H54 (cell line): ENCODE measurements around the gene VEPH1.

Experiments used
- DNase-seq: peaks from one replicate; pipeline ENCODE4 v3.0.0; 2011; ENCODE audit warnings: low spot score, mixed read lengths; ENCODE audit not compliant: insufficient read length
- FAIRE-seq: peaks from 3 replicates; lab custom pipeline; 2011; peaks lifted over from hg19 to GRCh38; lab: Jason Lieb, UNC
- POLR2A ChIP-seq: IDR thresholded peaks from 2 replicates; pipeline ENCODE4 v1.6.1; 2011; ENCODE audit warnings: low read depth, mild to moderate bottlenecking, low read length

VEPH1 gene

GRCh38 chr3:157248590-157249422, 254.4 kb downstream of the VEPH1 start:
- peak; percentile 33 for DNase-seq
- FAIRE-seq, result peak; percentile 100
- no peak for TF ChIP-seq POLR2A

GRCh38 chr3:157247391-157247790, 255.8 kb downstream of the VEPH1 start:
- DNase-seq, result no peak
- FAIRE-seq, result no peak
- no peak for TF ChIP-seq POLR2A

- TF ChIP-seq POLR2A, result no peak
- DNase-seq (no peak), FAIRE-seq (no peak)
Measured at GRCh38 chr3:157242836-157243235, 260.4 kb downstream of the VEPH1 start.

DNA sequence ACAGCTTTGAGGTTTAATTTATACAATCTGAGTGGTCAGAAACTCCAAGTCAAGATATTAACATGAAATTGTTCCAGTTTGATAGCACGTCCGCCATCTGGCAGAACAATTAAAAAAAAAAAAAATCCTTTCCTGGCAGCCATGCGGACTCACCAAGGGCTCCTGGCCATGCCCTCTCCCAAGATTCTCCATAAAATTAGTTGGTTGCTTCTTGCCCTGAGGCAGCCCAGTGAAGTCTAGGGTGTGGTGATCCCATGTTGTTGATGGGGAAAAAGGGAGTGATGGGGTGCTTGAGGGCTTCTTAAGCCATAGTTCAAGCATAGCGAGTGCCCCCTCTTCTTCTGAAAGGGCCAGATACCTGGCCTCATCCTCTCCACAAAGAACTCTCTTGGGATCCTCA, 261.6 kb downstream of the VEPH1 start:
- FAIRE-seq, result no peak

GRCh38 chr3:157240408-157240807, 262.8 kb downstream of the VEPH1 start:
- DNase-seq (no peak), FAIRE-seq (no peak)
- no peak for TF ChIP-seq POLR2A

More for the DNA sequence above, 261.6 kb downstream of the VEPH1 start:
- no peak for DNase-seq
- TF ChIP-seq POLR2A, result no peak

DNA sequence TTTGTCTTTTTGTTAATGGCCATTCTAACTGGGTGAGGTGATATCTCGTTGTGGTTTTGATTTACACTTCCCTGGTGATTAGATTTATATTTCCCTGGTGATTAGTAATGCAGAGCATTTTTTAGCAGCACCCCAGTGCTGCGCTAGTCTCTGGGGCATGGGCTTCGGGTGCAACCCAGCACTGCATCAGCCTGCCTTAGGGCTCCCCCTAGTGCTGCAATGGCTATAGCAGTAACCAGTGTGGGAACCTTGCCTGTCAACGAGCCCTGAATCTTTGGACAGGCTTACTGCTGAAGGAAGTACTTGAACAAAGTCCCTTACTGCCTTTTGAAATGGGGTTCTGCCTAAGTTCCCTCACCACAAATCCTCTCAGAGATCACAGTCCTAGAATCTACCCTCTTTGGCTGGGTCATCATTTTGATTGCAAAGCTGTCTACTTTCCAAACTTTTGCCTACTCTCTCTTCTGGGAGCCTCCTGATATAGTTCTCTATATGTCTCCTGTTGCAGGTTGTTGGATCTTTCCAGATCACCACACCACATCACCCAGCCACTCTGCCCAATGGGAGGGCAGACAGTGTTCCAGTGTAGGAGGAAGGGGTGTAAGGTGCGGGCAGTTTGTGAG, 264.0 kb downstream of the VEPH1 start:
- peak; percentile 96 for FAIRE-seq
- no peak for TF ChIP-seq POLR2A
- peak; percentile 44 for DNase-seq

DNA sequence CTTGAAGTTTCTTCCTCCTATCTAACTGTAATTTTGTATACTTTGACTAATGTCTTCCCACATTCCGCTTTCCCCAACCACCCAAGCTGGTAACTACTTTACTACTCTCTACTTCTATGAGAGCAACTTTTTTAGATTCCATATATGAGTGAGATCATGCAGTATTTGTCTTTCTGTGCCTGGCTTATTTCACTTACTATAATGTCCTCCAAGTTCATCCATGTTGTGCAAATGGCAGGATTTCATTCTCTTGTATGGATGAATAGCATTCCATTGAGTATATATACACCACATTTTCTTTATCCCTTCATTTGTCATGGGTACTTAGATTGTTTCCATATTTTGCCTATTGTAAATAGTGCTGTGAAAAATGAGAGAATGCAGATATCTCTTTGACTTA, 264.8 kb downstream of the VEPH1 start:
- TF ChIP-seq POLR2A, result no peak
- FAIRE-seq (no peak), DNase-seq (no peak)

DNA sequence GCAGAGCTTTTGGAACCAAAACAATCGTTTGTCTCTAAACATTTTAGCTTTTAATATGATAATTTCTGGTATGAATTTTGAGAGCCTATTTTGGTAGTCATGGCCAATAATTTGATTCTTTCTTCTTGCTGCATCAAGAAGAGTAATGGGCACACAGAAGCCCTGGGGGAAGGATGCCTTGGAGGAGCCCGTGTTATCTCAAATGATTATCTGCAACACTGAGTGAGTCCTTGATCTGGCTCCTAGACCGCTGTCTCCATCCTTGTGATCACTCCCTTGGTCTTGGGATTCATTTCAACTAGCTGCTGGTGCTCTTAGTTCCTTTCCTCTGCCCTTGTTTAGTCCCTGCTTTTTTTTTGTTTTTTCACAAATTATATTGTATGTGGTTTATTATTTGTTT, 265.3 kb downstream of the VEPH1 start:
- DNase-seq (no peak), FAIRE-seq (no peak)
- no peak for TF ChIP-seq POLR2A

DNA sequence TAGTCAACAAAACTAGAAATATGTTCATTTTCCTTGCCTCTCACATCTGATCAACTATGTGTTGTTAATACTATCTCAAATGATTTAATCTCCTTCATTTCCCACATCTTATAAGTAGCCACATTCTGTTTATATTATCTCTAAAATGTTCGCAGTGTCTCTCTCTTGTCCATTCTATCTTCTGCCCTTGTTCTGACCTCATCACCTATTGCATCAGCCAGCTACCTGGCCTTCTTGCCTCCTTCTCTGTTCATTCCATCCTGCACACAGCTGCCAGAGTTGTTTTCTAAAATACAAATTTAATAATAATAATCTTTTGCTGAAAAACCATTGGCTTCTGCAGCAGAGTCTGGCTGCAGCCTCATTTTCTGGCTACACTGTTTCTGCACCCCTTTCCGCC, 267.9 kb downstream of the VEPH1 start:
- no peak for TF ChIP-seq POLR2A
- FAIRE-seq, result no peak
- DNase-seq, result no peak

- DNase-seq (no peak), FAIRE-seq (no peak)
- no peak for TF ChIP-seq POLR2A
Measured at GRCh38 chr3:157233923-157234322, 269.3 kb downstream of the VEPH1 start.

GRCh38 chr3:157232141-157232540, 271.1 kb downstream of the VEPH1 start:
- DNase-seq (no peak), FAIRE-seq (no peak)
- TF ChIP-seq POLR2A, result no peak

DNA sequence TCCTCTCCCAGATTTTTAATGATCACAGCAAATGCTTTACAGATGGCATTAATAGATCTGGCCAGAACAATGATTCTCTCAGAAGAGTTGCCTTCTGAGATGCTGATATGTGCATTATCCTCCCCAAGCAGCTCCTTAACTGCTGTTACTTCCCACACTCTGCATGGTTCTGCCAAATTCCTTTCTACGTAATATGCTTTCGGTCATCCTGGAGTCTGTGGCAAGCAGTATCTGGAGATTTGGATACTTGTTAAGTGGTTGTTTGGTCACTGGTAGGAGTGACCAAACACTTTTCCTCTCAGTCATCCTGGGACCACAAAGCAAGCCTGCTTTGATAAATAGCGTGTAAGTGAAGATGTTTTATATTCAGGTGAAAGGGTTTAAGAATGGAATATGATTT, 272.1 kb downstream of the VEPH1 start:
- no peak for FAIRE-seq
- no peak for TF ChIP-seq POLR2A
- no peak for DNase-seq

DNA sequence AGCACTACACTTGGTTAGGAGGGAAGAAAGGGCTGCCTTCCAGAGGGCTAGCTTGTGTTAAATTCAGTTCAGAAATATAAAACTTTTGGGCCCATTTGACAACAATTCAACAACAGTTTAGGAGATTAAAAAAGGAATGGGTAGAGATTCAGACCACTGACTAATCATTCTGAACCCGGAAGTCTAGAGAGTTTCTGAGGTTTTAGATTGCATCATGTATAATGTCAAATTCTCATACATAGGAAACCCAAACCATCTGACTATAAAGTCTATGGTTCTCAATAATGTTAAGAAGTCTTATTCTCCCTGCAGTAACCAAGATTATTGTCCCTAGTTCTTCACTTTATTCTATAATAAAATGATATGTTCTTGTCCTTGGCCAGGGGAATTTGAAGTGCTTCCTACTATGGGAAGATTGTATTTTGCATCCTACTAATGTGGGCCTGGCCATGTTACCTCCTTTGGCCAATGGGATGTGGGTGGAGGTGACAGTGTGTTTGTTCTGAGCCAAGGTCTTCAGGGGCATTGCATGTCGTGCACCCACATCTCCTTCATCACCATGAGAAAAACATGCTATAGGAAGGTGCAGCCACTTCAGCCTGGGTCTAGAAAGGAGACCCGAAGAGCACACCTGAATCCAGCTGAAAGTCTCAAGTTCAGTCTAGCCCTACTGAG, 276.9 kb downstream of the VEPH1 start:
- peak; percentile 85 for FAIRE-seq

DNA sequence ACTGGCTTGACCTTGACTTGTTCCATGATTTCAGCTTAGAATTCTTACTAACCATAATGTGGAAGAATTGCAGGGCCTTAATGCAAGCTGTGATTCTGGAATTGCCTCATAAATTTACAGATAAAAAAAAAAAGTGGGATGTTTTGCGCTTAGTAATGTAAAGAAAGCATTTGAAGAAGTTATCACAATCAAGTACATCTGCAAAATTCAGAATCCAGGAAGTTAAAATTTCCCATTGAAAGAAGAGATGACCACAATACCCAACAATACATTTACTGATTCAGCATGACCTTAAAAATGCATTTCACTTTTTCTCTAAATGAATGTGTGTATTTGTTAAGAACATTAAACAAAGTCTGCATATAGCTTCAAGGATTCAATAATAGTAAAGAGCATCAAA, 278.2 kb downstream of the VEPH1 start:
- FAIRE-seq (no peak), DNase-seq (no peak)
- TF ChIP-seq POLR2A, result no peak

More for the DNA sequence above, 276.9 kb downstream of the VEPH1 start:
- DNase-seq, result no peak
- TF ChIP-seq POLR2A, result no peak
